ENCODE measurements around the gene PMM2.

Gene PMM2

DNA sequence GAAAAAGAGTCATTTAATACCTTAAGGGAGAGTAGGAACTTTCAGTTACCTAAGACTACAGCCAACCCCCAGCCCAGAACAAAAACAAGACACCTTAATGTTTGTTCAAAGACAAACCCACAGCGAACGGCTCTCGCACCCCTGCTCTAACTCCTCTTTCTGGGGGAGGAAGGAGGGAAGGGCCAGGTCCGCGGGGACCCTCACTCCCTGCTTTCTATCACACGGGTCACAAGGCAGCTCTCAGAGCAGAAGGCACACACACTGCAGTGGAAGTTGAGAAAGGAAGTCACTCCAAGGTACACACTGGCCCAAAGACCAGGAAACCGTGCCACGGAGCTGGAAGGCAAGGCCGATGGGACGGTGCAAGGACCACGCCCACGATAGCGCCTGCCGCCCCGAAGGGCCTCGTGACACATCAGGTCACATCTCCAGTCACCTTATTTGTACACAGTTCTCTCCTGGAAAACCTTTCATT is 94.5 kb downstream of the PMM2 start:
- H3K4me3 ChIP-seq (ENCODE audit: low read depth, low read length) = no peak overlapping the region
- no peak for TF ChIP-seq ZBTB17 (tag by site-specific recombination; IDR thresholded peaks at IDR 0.05)
- no peak for TF ChIP-seq ZNF211 (tag by site-specific recombination; IDR thresholded peaks at IDR 0.05; ENCODE audit: low read depth)
- TF ChIP-seq BCL11B (tag by site-specific recombination; IDR thresholded peaks at IDR 0.05; ENCODE audit: low read depth) = no peak
- TF ChIP-seq ZNF223 (tag by site-specific recombination; IDR thresholded peaks at IDR 0.05) = no peak
- TF ChIP-seq FEZF1 (tag by site-specific recombination; IDR thresholded peaks at IDR 0.05) = no peak
- TF ChIP-seq ZNF658 (tag by site-specific recombination; IDR thresholded peaks at IDR 0.05) = no peak
- TF ChIP-seq ZNF670 (tag by site-specific recombination; IDR thresholded peaks at IDR 0.05; ENCODE audit: low read depth) = no peak
- TF ChIP-seq, protein P1, sequence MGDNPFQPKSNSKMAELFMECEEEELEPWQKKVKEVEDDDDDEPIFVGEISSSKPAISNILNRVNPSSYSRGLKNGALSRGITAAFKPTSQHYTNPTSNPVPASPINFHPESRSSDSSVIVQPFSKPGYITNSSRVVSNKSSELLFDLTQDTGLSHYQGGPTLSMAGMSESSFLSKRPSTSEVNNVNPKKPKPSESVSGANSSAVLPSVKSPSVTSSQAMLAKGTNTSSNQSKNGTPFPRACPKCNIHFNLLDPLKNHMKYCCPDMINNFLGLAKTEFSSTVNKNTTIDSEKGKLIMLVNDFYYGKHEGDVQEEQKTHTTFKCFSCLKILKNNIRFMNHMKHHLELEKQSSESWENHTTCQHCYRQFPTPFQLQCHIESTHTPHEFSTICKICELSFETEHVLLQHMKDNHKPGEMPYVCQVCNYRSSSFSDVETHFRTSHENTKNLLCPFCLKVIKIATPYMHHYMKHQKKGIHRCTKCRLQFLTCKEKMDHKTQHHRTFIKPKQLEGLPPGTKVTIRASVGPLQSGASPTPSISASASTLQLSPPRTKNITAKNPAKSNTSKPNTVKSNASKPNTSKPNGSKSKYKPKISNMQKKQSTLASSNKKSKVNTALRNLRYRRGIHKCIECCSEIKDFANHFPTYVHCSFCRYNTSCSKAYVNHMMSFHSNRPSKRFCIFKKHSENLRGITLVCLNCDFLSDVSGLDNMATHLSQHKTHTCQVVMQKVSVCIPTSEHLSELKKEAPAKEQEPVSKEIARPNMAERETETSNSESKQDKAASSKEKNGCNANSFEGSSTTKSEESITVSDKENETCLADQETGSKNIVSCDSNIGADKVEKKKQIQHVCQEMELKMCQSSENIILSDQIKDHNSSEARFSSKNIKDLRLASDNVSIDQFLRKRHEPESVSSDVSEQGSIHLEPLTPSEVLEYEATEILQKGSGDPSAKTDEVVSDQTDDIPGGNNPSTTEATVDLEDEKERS (tag by site-specific recombination; IDR thresholded peaks at IDR 0.05) = no peak
- TF ChIP-seq ZSCAN16 (tag by site-specific recombination; IDR thresholded peaks at IDR 0.05) = no peak
- TF ChIP-seq, protein P2, sequence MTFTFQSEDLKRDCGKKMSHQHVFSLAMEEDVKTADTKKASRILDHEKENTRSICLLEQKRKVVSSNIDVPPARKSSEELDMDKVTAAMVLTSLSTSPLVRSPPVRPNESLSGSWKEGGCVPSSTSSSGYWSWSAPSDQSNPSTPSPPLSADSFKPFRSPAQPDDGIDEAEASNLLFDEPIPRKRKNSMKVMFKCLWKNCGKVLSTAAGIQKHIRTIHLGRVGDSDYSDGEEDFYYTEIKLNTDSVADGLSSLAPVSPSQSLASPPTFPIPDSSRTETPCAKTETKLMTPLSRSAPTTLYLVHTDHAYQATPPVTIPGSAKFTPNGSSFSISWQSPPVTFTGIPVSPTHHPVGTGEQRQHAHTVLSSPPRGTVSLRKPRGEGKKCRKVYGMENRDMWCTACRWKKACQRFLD (tag by site-specific recombination; IDR thresholded peaks at IDR 0.05) = no peak
- TF ChIP-seq ZNF16 (tag by site-specific recombination; IDR thresholded peaks at IDR 0.05; ENCODE audit: low read depth) = no peak
- TF ChIP-seq, protein P3, sequence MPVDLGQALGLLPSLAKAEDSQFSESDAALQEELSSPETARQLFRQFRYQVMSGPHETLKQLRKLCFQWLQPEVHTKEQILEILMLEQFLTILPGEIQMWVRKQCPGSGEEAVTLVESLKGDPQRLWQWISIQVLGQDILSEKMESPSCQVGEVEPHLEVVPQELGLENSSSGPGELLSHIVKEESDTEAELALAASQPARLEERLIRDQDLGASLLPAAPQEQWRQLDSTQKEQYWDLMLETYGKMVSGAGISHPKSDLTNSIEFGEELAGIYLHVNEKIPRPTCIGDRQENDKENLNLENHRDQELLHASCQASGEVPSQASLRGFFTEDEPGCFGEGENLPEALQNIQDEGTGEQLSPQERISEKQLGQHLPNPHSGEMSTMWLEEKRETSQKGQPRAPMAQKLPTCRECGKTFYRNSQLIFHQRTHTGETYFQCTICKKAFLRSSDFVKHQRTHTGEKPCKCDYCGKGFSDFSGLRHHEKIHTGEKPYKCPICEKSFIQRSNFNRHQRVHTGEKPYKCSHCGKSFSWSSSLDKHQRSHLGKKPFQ (tag by site-specific recombination; IDR thresholded peaks at IDR 0.05) = no peak
- TF ChIP-seq ZNF146 (tag by site-specific recombination; IDR thresholded peaks at IDR 0.05) = no peak
- H3K36me3 ChIP-seq (ENCODE audit: control insufficient read depth in 2 of 2, insufficient read depth in 1 of 2, low read length in 2 of 2) = peaks cover 18 to 95% of the 10 kb centered on the region in 2 experiments
- H3K27ac ChIP-seq (ENCODE audit: extremely low read depth, low read depth, low read length) = no peak overlapping the region
- ChIA-PET POLR2A (interaction anchor here (0.5 kb wide), 1 partner anchor 1898 kb away, joined by 4 read pairs; no protein-coding TSS in a partner anchor), CTCF (interaction anchor here (0.9 to 1.2 kb wide), 2 partner anchors 12 to 44 kb away, joined by 3 to 4 read pairs; no protein-coding TSS in a partner anchor)
- H3K9me3 ChIP-seq (ENCODE audit: control insufficient read depth, insufficient read depth, low read depth, low read length) = no peaks in the 10 kb centered on the region
- no peaks in the 10 kb centered on the region for H3K4me1 ChIP-seq (ENCODE audit: control insufficient read depth, insufficient read depth, low read length)

DNA sequence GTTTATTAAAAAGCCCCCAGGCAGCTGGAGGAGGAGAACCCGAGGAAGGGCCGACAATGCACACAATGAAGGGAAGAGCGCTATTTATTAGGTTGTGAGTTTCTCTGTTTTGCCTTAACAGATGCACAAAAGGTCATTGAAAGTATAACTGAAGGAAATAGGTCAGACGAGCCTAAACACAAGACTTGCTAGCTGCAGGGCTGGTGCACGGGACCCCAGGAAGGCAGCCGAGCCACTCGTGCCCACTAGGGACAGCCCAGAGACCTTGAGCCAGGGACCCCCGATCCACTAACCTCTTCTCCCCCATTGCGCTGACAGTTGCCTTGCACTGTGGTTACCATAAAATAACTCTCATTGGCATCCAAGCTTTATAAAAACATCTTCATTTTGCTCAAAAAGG is 95.8 kb downstream of the PMM2 start:
- Histone ChIP-seq H3K36me3 (ENCODE audit: control insufficient read depth in 2 of 2, insufficient read depth in 1 of 2, low read length in 2 of 2) (peaks cover 28 to 94% of the 10 kb centered on the region in 2 experiments), H3K9me3 (ENCODE audit: control insufficient read depth, insufficient read depth, low read depth, low read length) (no peaks in the 10 kb centered on the region), H3K27ac (ENCODE audit: extremely low read depth, low read depth, low read length) (no peak overlapping the region), H3K4me1 (ENCODE audit: control insufficient read depth, insufficient read depth, low read length) (no peaks in the 10 kb centered on the region), H3K4me3 (ENCODE audit: low read depth, low read length) (no peak overlapping the region)
- CTCF ChIA-PET = interaction anchor here (1.2 to 1.4 kb wide), 2 partner anchors 13 to 43 kb away, joined by 3 to 4 read pairs; no protein-coding TSS in a partner anchor
- POLR2A ChIA-PET = no interaction called here
- TF ChIP-seq ZNF843 (tag by site-specific recombination; IDR thresholded peaks at IDR 0.05) = no peak
- no peak for TF ChIP-seq ZBTB1 (tag by site-specific recombination; IDR thresholded peaks at IDR 0.05)
- no peak for TF ChIP-seq KLF10 (tag by site-specific recombination; IDR thresholded peaks at IDR 0.05)
- TF ChIP-seq REPIN1 (tag by site-specific recombination; IDR thresholded peaks at IDR 0.05; ENCODE audit: low read depth) = no peak
- no peak for TF ChIP-seq ZFHX2 (tag by site-specific recombination; conservative IDR thresholded peaks at IDR 0.05)
- TF ChIP-seq ZIC2 (tag by site-specific recombination; IDR thresholded peaks at IDR 0.05) = no peak
- TF ChIP-seq ZNF157 (tag by site-specific recombination; IDR thresholded peaks at IDR 0.05) = no peak
- TF ChIP-seq, protein P4, sequence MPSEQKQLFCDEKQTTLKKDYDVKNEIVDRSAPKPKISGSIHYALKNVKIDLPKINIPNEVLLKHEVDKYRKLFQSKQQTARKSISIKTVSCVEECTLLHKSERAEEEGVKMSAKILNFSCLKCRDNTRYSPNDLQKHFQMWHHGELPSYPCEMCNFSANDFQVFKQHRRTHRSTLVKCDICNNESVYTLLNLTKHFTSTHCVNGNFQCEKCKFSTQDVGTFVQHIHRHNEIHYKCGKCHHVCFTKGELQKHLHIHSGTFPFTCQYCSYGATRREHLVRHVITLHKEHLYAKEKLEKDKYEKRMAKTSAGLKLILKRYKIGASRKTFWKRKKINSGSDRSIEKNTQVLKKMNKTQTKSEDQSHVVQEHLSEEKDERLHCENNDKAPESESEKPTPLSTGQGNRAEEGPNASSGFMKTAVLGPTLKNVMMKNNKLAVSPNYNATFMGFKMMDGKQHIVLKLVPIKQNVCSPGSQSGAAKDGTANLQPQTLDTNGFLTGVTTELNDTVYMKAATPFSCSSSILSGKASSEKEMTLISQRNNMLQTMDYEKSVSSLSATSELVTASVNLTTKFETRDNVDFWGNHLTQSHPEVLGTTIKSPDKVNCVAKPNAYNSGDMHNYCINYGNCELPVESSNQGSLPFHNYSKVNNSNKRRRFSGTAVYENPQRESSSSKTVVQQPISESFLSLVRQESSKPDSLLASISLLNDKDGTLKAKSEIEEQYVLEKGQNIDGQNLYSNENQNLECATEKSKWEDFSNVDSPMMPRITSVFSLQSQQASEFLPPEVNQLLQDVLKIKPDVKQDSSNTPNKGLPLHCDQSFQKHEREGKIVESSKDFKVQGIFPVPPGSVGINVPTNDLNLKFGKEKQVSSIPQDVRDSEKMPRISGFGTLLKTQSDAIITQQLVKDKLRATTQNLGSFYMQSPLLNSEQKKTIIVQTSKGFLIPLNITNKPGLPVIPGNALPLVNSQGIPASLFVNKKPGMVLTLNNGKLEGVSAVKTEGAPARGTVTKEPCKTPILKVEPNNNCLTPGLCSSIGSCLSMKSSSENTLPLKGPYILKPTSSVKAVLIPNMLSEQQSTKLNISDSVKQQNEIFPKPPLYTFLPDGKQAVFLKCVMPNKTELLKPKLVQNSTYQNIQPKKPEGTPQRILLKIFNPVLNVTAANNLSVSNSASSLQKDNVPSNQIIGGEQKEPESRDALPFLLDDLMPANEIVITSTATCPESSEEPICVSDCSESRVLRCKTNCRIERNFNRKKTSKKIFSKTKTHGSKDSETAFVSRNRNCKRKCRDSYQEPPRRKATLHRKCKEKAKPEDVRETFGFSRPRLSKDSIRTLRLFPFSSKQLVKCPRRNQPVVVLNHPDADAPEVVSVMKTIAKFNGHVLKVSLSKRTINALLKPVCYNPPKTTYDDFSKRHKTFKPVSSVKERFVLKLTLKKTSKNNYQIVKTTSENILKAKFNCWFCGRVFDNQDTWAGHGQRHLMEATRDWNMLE (tag by site-specific recombination; conservative IDR thresholded peaks at IDR 0.05; ENCODE audit: low read depth) = no peak
